Measurements from ENCODE around the gene CTXND1.

GRCh38 chr15:80202641-80203360 is 49.2 kb downstream of the CTXND1 start:
- TF ChIP-seq CTCF (IDR thresholded peaks at IDR 0.05) (no peak), POLR2A (IDR thresholded peaks at IDR 0.05) (no peak)
